Measurements from ENCODE around the gene ZNF787. TPM values are rescaled to one million over a fixed set of nuclear protein-coding genes. Genes with fewer than 3 reads are reported as not detected.
A peak's percentile ranks its signal among the peaks of the same experiment; 100 is the strongest.

The ZNF787 gene
- total RNA-seq, 1 donor from 2014 or later, result 32.4 TPM

GRCh38 chr19:56091751-56092546 is 29.1 kb downstream of the ZNF787 start:
- intact Hi-C loops (cut with DNase I), result no loop called here
- Histone ChIP-seq H3K9me3 (no peaks in the 10 kb centered on the region), H3K27me3 (ENCODE audit: low read depth) (no peaks in the 10 kb centered on the region), H3K27ac (peak overlapping the region; percentile 8), H3K36me3 (peaks cover 49% of the 10 kb centered on the region), H3K4me3 (no peak overlapping the region), H3K4me1 (no peaks in the 10 kb centered on the region)
- ATAC-seq, result no peak
- DNase-seq, result no peak
- TF ChIP-seq CTCF (IDR thresholded peaks at IDR 0.05), result no peak

- peak in 1 of 2 donors; percentile 36 for ATAC-seq
- H3K27ac ChIP-seq, result peak overlapping the region; percentile 8
Measured at GRCh38 chr19:56091066-56091490, 30.0 kb downstream of the ZNF787 start.

GRCh38 chr19:56089344-56089743 is 31.8 kb downstream of the ZNF787 start:
- Histone ChIP-seq H3K4me1 (no peaks in the 10 kb centered on the region), H3K9me3 (no peaks in the 10 kb centered on the region), H3K4me3 (no peak overlapping the region), H3K36me3 (peaks cover 39% of the 10 kb centered on the region), H3K27ac (no peak overlapping the region), H3K27me3 (ENCODE audit: low read depth) (no peaks in the 10 kb centered on the region)
- no peak for TF ChIP-seq CTCF (IDR thresholded peaks at IDR 0.05)
- intact Hi-C loops (cut with DNase I), result no loop called here
- ATAC-seq (no peak), DNase-seq (no peak)

More at GRCh38 chr19:56091066-56091490, 30.0 kb downstream of the ZNF787 start:
- intact Hi-C loops (cut with DNase I), result no loop called here
- H3K4me3 ChIP-seq, result no peak overlapping the region
- no peaks in the 10 kb centered on the region for H3K4me1 ChIP-seq
- no peaks in the 10 kb centered on the region for H3K27me3 ChIP-seq (ENCODE audit: low read depth)
- no peak for DNase-seq
- H3K9me3 ChIP-seq, result no peaks in the 10 kb centered on the region
- peaks cover 48% of the 10 kb centered on the region for H3K36me3 ChIP-seq
- TF ChIP-seq CTCF (IDR thresholded peaks at IDR 0.05), result no peak

- intact Hi-C loops (cut with DNase I), result no loop called here
- Histone ChIP-seq H3K27me3 (ENCODE audit: low read depth) (no peaks in the 10 kb centered on the region), H3K27ac (no peak overlapping the region), H3K9me3 (no peaks in the 10 kb centered on the region), H3K4me3 (no peak overlapping the region), H3K36me3 (peaks cover 39% of the 10 kb centered on the region), H3K4me1 (no peaks in the 10 kb centered on the region)
- TF ChIP-seq CTCF (IDR thresholded peaks at IDR 0.05), result no peak
- no peak for ATAC-seq
- DNase-seq, result no peak
Measured at GRCh38 chr19:56088497-56089215, 32.4 kb downstream of the ZNF787 start.

- Histone ChIP-seq H3K4me3 (no peak overlapping the region), H3K27ac (no peak overlapping the region), H3K36me3 (peaks cover 35% of the 10 kb centered on the region), H3K9me3 (no peaks in the 10 kb centered on the region), H3K27me3 (ENCODE audit: low read depth) (no peaks in the 10 kb centered on the region), H3K4me1 (no peaks in the 10 kb centered on the region)
- DNase-seq (no peak), ATAC-seq (no peak)
- no peak for TF ChIP-seq CTCF (IDR thresholded peaks at IDR 0.05)
- intact Hi-C loops (cut with DNase I), result no loop called here
Measured at GRCh38 chr19:56087647-56088496, 33.2 kb downstream of the ZNF787 start.

Data from lower lobe of right lung (tissue), 2 donors.